Caco-2 (cell line): Measurements from ENCODE around the gene RMDN3. TPM values are rescaled to one million over a fixed set of nuclear protein-coding genes. Genes with fewer than 3 reads are reported as not detected.

Source experiments
- BruUV-seq: library from RNA; stranded (reverse); fragments of 400-500 nt; replicated peaks from 2 replicates; lab custom pipeline; 2021; lab: Mats Ljungman, UMichigan
- CTCF ChIA-PET: fragments of 300-600 bp; sonication (Branson Sonifier 250); formaldehyde crosslinking; loops from one replicate; lab custom pipeline; 2022; ENCODE audit warnings: antibody characterized with exemption; lab: Charles Lee
- POLR2A ChIA-PET: fragments of 300-600 bp; sonication (Branson Sonifier 250); formaldehyde crosslinking; loops from one replicate; lab custom pipeline; 2022; ENCODE audit warnings: antibody characterized with exemption; lab: Charles Lee
- DNase-seq, 2 experiments: peaks; one replicate each; pipeline versions ENCODE4 v3.0.0 to v3.0.0-alpha.2; 2020 to 2022
- H3K27me3 ChIP-seq: replicated peaks from 2 replicates; pipeline ENCODE4 v1.6.0; 2011; ENCODE audit warnings: low read length; ENCODE audit not compliant: control insufficient read depth, insufficient read depth
- H3K36me3 ChIP-seq: 2 replicates; pipeline ENCODE4 v1.5.1; 2011; ENCODE audit warnings: low read length; ENCODE audit not compliant: control insufficient read depth, insufficient read depth
- H3K4me1 ChIP-seq: fragments of 250-450 bp; sonication (Bioruptor Pico); 2 replicates; pipeline ENCODE4 v1.5.1; 2020; ENCODE audit warnings: mild to moderate bottlenecking
- H3K4me3 ChIP-seq: 2 replicates; pipeline ENCODE4 v1.5.1; 2011; ENCODE audit warnings: low read depth, mild to moderate bottlenecking, control low read depth, low read length
- H3K9me3 ChIP-seq: fragments of 250-450 bp; sonication (Bioruptor Pico); 2 replicates; pipeline ENCODE4 v1.5.1; 2020; ENCODE audit warnings: mild to moderate bottlenecking, moderate library complexity
- H3K27ac Mint-ChIP-seq: one replicate; pipeline ENCODE4 v1.8.0; 2022; ENCODE audit warnings: mixed read lengths; ENCODE audit not compliant: unreplicated experiment
- H3K27me3 Mint-ChIP-seq: one replicate; pipeline ENCODE4 v1.8.0; 2022; ENCODE audit warnings: mixed read lengths; ENCODE audit not compliant: insufficient read depth, unreplicated experiment
- H3K36me3 Mint-ChIP-seq: one replicate; pipeline ENCODE4 v1.8.0; 2022; ENCODE audit warnings: mild to moderate bottlenecking, mixed read lengths; ENCODE audit not compliant: insufficient read depth, unreplicated experiment
- H3K4me1 Mint-ChIP-seq: one replicate; pipeline ENCODE4 v1.8.0; 2022; ENCODE audit warnings: low read depth, mixed read lengths; ENCODE audit not compliant: unreplicated experiment
- H3K4me3 Mint-ChIP-seq: one replicate; pipeline ENCODE4 v1.8.0; 2022; ENCODE audit warnings: mild to moderate bottlenecking, moderate library complexity, mixed read lengths; ENCODE audit not compliant: unreplicated experiment
- H3K9me3 Mint-ChIP-seq: one replicate; pipeline ENCODE4 v1.8.0; 2022; ENCODE audit warnings: mixed read lengths; ENCODE audit not compliant: unreplicated experiment
- CTCF ChIP-seq, 2 experiments: fragments of 200-600 bp in 1 of 2; IDR thresholded peaks; 1 replicate in 1 of 2; 2 replicates in 1 of 2; pipeline versions ENCODE4 v1.5.1 to v1.8.0; 2011 to 2022; ENCODE audit warnings: antibody characterized with exemption in 1 of 2, control low read depth in 1 of 2, inconsistent platforms in 1 of 2, low read depth in 1 of 2, low read length in 1 of 2, mild to moderate bottlenecking in 1 of 2, moderate library complexity in 1 of 2; ENCODE audit not compliant: insufficient read depth in 1 of 2, severe bottlenecking in 1 of 2, unreplicated experiment in 1 of 2
- intact Hi-C: fragments of 100-400 bp; cut with micrococcal nuclease; formaldehyde crosslinking; loops from one replicate; pipeline ENCODE4 v1.10.0; 2022; ENCODE audit not compliant: unreplicated experiment
- total RNA-seq: library from RNA; stranded (reverse); gene quantifications from 2 replicates; pipeline ENCODE4 v1.2.3, GENCODE V29; 2022

RMDN3 gene
- total RNA-seq, 1 experiment from 2014 or later = 48.0 TPM

GRCh38 chr15:40759961-40760360, 4.9 kb upstream of the RMDN3 start:
- no peak for DNase-seq
- Mint-ChIP-seq H3K27ac (no peak overlapping the region), H3K4me3 (no peak overlapping the region), H3K36me3 (peaks cover 20% of the 10 kb centered on the region), H3K4me1 (peaks cover under 1% of the 10 kb centered on the region), H3K9me3 (no peaks in the 10 kb centered on the region), H3K27me3 (no peaks in the 10 kb centered on the region)
- Histone ChIP-seq H3K9me3 (no peaks in the 10 kb centered on the region), H3K27me3 (no peaks in the 10 kb centered on the region), H3K36me3 (no peaks in the 10 kb centered on the region), H3K4me1 (peaks cover 7% of the 10 kb centered on the region; the same call in 1 of the 2 replicates), H3K4me3 (no peak overlapping the region)
- intact Hi-C loops = loop anchor here (10.0 kb wide), 1 partner anchor 195 kb away; the partner anchor contains the start of genes CCDC32 and RPUSD2
- no peak for TF ChIP-seq CTCF (IDR thresholded peaks at IDR 0.05; ENCODE audit: insufficient read depth in 1 of 2, low read depth in 1 of 2, low read length in 1 of 2, severe bottlenecking in 1 of 2, unreplicated experiment in 1 of 2)
- no TSS peak for BruUV-seq
- POLR2A ChIA-PET = no interaction called here
- CTCF ChIA-PET = no interaction called here

DNA sequence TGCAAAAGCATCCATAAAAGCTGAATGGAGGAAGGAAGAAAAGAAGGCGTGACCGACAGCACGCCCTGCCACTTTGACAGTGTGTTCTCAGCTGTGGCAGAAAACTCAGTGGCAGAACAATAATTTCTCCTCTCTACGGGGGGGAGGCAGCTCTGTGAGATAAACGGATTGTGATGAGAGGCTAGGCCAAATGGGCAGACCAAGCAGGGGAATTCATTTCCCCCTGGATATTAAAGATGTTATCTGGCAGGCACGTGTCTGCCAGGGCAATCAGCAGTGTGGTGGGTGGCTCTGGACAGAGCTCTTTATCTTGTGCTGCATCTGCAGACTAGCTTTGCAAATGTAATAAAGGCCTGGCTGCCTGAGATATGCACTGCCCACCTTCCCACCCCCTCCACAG, 1.9 kb upstream of the RMDN3 start:
- Mint-ChIP-seq H3K27ac (peak overlapping the region; percentile 99), H3K4me3 (peak overlapping the region; percentile 3), H3K4me1 (no peaks in the 10 kb centered on the region), H3K27me3 (no peaks in the 10 kb centered on the region), H3K9me3 (no peaks in the 10 kb centered on the region), H3K36me3 (peaks cover 14% of the 10 kb centered on the region)
- Histone ChIP-seq H3K36me3 (no peaks in the 10 kb centered on the region), H3K9me3 (no peaks in the 10 kb centered on the region), H3K4me3 (no peak overlapping the region), H3K4me1 (no peaks in the 10 kb centered on the region), H3K27me3 (no peaks in the 10 kb centered on the region)
- BruUV-seq = no TSS peak
- DNase-seq = no peak
- intact Hi-C loops = no loop called here
- TF ChIP-seq CTCF (IDR thresholded peaks at IDR 0.05; ENCODE audit: insufficient read depth in 1 of 2, low read depth in 1 of 2, low read length in 1 of 2, severe bottlenecking in 1 of 2, unreplicated experiment in 1 of 2) = no peak
- POLR2A ChIA-PET = interaction anchor here (0.6 to 0.7 kb wide), 2 partner anchors 16 to 129 kb away, joined by 5 to 7 read pairs; no protein-coding TSS in a partner anchor
- CTCF ChIA-PET = no interaction called here

- no peaks in the 10 kb centered on the region for H3K36me3 ChIP-seq
- H3K4me3 Mint-ChIP-seq = peak overlapping the region; percentile 91
- TF ChIP-seq CTCF (IDR thresholded peaks at IDR 0.05; ENCODE audit: insufficient read depth in 1 of 2, low read depth in 1 of 2, low read length in 1 of 2, severe bottlenecking in 1 of 2, unreplicated experiment in 1 of 2) = no peak
- H3K4me3 ChIP-seq = peak overlapping the region; percentile 68
- no peaks in the 10 kb centered on the region for H3K9me3 ChIP-seq
- intact Hi-C loops = loop anchor here (1.0 to 2.0 kb wide), 2 partner anchors 7 to 139 kb away; partner anchors contain the start of gene VPS18
- ChIA-PET CTCF (no interaction called here), POLR2A (interaction anchor here (0.6 to 0.7 kb wide), 2 partner anchors 166 to 191 kb away, joined by 3 to 4 read pairs; partner anchors contain the start of gene CCDC32)
- no peaks in the 10 kb centered on the region for H3K27me3 ChIP-seq
- H3K27me3 Mint-ChIP-seq = no peaks in the 10 kb centered on the region
- no peaks in the 10 kb centered on the region for H3K4me1 ChIP-seq
- peaks cover 16% of the 10 kb centered on the region for H3K36me3 Mint-ChIP-seq
- peak overlapping the region; percentile 99 for H3K27ac Mint-ChIP-seq
- H3K9me3 Mint-ChIP-seq = no peaks in the 10 kb centered on the region
- BruUV-seq = TSS peak; percentile 100
- no peak for DNase-seq
- H3K4me1 Mint-ChIP-seq = no peaks in the 10 kb centered on the region
These were observed 756 bp upstream of the RMDN3 start for GRCh38 chr15:40755812-40756208.
